Heart left ventricle (tissue), 16 donors: ENCODE data around the gene KRT81. TPM values are rescaled to one million over a fixed set of nuclear protein-coding genes. Genes with fewer than 3 reads are reported as not detected.

Experiments
- ATAC-seq, 4 donors: fragments of 200-7000 bp; cut with Tn5 transposase; one replicate each; pipeline ENCODE4 v1.9.1; 2020 to 2022; ENCODE audit warnings: moderate library complexity in 4 of 4, mild to moderate bottlenecking in 3 of 4, moderate number of reproducible peaks in 1 of 4
- DNase-seq, 5 donors: peaks; one replicate each; pipeline ENCODE4 v3.0.0-alpha.2; 2020
- H3K27ac ChIP-seq, 12 donors: fragments of 200-600 bp; sonication (generic) in 4 of 12; one replicate each; pipeline versions ENCODE4 v1.5.0 to v1.8.0; 2016 to 2022; ENCODE audit warnings: mild to moderate bottlenecking in 2 of 12
- H3K27me3 ChIP-seq, 9 donors: fragments of 200-600 bp; sonication (generic) in 2 of 9; one replicate each; pipeline versions ENCODE4 v1.5.1 to v1.8.0; 2016 to 2022; ENCODE audit warnings: mild to moderate bottlenecking in 3 of 9
- H3K36me3 ChIP-seq, 9 donors: fragments of 200-600 bp; sonication (generic) in 2 of 9; one replicate each; pipeline versions ENCODE4 v1.5.0 to v1.8.0; 2018 to 2022; ENCODE audit warnings: mild to moderate bottlenecking in 2 of 9
- H3K4me1 ChIP-seq, 12 donors: fragments of 200-600 bp; sonication (generic) in 4 of 12; one replicate each; pipeline versions ENCODE4 v1.5.0 to v1.8.0; 2016 to 2022; ENCODE audit warnings: mild to moderate bottlenecking in 3 of 12
- H3K4me3 ChIP-seq, 12 donors: fragments of 200-600 bp; sonication (generic) in 4 of 12; one replicate each; pipeline versions ENCODE4 v1.5.0 to v1.8.0; 2017 to 2022; ENCODE audit warnings: mild to moderate bottlenecking in 9 of 12, moderate library complexity in 4 of 12
- H3K9me3 ChIP-seq, 12 donors: fragments of 200-600 bp; sonication (generic) in 4 of 12; one replicate each; pipeline versions ENCODE4 v1.5.0 to v1.8.0; 2016 to 2022; ENCODE audit warnings: mild to moderate bottlenecking in 1 of 12
- POLR2A ChIP-seq, 2 donors: fragments of 450-650 bp; IDR thresholded peaks; one replicate each; pipeline ENCODE4 v1.6.1; 2017; ENCODE audit warnings: antibody characterized with exemption in 2 of 2, mild to moderate bottlenecking in 2 of 2, moderate library complexity in 2 of 2
- WGBS, 4 donors: extraction: QIAGEN DNeasy Blood & Tissue Kit in 2 of 4; methylation state at CpG; one replicate each; pipeline versions ENCODE4 v1.1.5 to v1.1.7; 2013 to 2018; 5-methylcytosine and 5-hydroxymethylcytosine counted together
- intact Hi-C, 10 donors: fragments of 100-400 bp; cut with DNase I; formaldehyde crosslinking; loops; one replicate each; pipeline versions ENCODE4 v1.11.1 to v1.14.2; 2022
- polyA plus RNA-seq, 2 donors: library from polyadenylated mRNA; stranded (reverse); fragments of 200-250 nt; gene quantifications; one replicate each; pipeline ENCODE4 v1.2.3, GENCODE V29; 2013
- total RNA-seq, 9 donors: library from RNA; depleted of rRNA in 2 of 9; stranded (reverse); fragments of >200 nt in 2 of 9; fragmentation: NEBNext Ultra II Directional in 3 of 9; extraction: Animal tissue kit (Norgen Biotek cat#: 25700) in 3 of 9; gene quantifications; one replicate each; pipeline versions ENCODE4 v1.1.0 to v1.2.4, GENCODE V29; 2016 to 2023
- TF ChIP-seq, protein P1 (sequence below), 12 donors: fragments of 200-600 bp; sonication (generic) in 4 of 12; IDR thresholded peaks; one replicate each; pipeline versions ENCODE4 v1.5.0 to v1.8.0; 2018 to 2022; ENCODE audit warnings: antibody characterized with exemption in 12 of 12, mild to moderate bottlenecking in 5 of 12
- donor health status: ischemic (EF 13 %, LVEDD 7.1; RV severe dilation, severe dysfunction).
- donor health status: healthy with polysubstance abuse.
- donor health status: DM: no; HTN: yes; CAD: no.
- donor health status: DM: no; HTN: no; CAD: no.
- donor health status: ischemic (EF 25% LVEDD 6.9; RV normal size, moderate dysfunction).
- donor health status: ischemic (EF 25% LVEDD 5.7; RV mildly dilated, moderate dysfunction).
- donor health status: healthy.
- donor health status: DM: yes; HTN: yes; CAD: no.
- donor health status: ischemic (EF 35%, LVEDD 5.7; RV mildly dilated, moderate dysfunction).
- donor health status: nonischemic (EF 11% LVEDD 7.7; RV severe dilation, severe dysfunction).
- donor health status: DM: yes; HTN: yes; CAD: no.
- donor health status: PGD.
- donor health status: ischemic (EF 29% LVEDD 5.4; RV normal size, mild dysfunction).
- donor health status: nonischemic (EF 23%, LVEDD 6.1; RV moderate dilation, normal function).

KRT81 gene
- total and polyA plus RNA-seq, 11 donors = not detected

DNA sequence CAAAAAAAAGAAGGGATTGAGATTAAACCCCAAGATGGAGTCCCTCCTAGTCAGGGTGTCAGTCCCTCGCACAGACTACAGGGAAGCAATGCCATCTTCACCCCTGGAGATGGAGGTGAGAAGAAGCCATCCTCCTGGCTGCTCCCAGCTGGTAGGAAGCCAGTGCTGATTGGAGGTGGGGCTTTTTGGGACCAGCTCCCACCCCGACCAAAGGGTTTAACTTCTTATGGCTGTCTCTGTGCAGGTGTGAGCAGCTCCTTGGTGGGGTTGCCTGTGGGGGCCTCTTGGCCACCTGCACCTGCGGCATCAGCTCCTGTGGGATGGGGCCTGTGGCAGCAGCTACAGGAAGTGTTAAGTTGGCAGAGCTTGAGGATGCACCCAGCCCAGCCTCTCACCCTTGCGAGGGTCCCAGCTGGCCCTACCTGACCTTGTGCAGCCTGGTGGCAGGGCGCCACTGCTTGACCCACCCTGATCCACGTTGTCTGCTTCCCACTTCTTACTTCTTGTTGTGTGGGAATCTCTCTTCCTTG is 20.7 kb downstream of the KRT81 start:
- H3K36me3 ChIP-seq = no peaks in the 10 kb centered on the region
- DNase-seq (no peak), ATAC-seq (no peak)
- peaks cover 0 to 38% (median 0%) of the 10 kb centered on the region in 9 donors for H3K27me3 ChIP-seq
- no peak overlapping the region for H3K27ac ChIP-seq
- no peaks in the 10 kb centered on the region for H3K4me1 ChIP-seq
- no peak overlapping the region for H3K4me3 ChIP-seq
- intact Hi-C loops = loop anchor here in 1 of 10 donors (10.0 kb wide), 1 partner anchor 46 kb away; no protein-coding TSS in a partner anchor
- WGBS, 4 donors = 77 to 85% (median 79%) methylated on average over 5 to 6 of the region's 6 CpGs
- no peaks in the 10 kb centered on the region for H3K9me3 ChIP-seq
- TF ChIP-seq, protein P1, sequence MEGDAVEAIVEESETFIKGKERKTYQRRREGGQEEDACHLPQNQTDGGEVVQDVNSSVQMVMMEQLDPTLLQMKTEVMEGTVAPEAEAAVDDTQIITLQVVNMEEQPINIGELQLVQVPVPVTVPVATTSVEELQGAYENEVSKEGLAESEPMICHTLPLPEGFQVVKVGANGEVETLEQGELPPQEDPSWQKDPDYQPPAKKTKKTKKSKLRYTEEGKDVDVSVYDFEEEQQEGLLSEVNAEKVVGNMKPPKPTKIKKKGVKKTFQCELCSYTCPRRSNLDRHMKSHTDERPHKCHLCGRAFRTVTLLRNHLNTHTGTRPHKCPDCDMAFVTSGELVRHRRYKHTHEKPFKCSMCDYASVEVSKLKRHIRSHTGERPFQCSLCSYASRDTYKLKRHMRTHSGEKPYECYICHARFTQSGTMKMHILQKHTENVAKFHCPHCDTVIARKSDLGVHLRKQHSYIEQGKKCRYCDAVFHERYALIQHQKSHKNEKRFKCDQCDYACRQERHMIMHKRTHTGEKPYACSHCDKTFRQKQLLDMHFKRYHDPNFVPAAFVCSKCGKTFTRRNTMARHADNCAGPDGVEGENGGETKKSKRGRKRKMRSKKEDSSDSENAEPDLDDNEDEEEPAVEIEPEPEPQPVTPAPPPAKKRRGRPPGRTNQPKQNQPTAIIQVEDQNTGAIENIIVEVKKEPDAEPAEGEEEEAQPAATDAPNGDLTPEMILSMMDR (IDR thresholded peaks at IDR 0.05) = no peak
- TF ChIP-seq POLR2A (IDR thresholded peaks at IDR 0.05) = no peak

DNA sequence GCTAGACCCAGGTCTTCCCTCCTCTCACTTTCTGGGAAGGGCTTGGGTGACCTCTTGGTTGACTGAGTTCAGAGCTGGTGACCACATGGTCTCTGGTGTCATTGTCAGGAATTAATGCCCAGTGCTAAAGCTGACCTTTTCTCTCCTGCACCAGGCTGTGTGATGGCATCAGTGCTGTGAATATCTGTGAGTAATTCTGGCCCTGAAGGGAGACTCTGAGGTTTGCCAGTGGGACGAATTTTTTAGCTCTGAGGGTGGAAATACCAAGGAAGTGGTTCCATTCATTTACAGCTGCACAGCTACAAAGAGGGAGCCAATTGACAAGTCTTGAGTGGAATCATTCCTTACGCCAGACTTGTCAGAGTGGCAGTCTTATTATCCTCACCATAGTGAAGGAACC is 23.1 kb downstream of the KRT81 start:
- Histone ChIP-seq H3K27me3 (peaks cover 0 to 29% (median 0%) of the 10 kb centered on the region in 9 donors), H3K4me1 (no peaks in the 10 kb centered on the region), H3K36me3 (no peaks in the 10 kb centered on the region), H3K4me3 (no peak overlapping the region), H3K9me3 (no peaks in the 10 kb centered on the region), H3K27ac (no peak overlapping the region)
- intact Hi-C loops = no loop called here
- no peak for TF ChIP-seq POLR2A (IDR thresholded peaks at IDR 0.05)
- TF ChIP-seq, protein P1 (IDR thresholded peaks at IDR 0.05) = no peak
- 46 to 72% (median 70%) methylated on average over 2 of the region's 2 CpGs for WGBS, 4 donors
- DNase-seq (no peak), ATAC-seq (no peak)

DNA sequence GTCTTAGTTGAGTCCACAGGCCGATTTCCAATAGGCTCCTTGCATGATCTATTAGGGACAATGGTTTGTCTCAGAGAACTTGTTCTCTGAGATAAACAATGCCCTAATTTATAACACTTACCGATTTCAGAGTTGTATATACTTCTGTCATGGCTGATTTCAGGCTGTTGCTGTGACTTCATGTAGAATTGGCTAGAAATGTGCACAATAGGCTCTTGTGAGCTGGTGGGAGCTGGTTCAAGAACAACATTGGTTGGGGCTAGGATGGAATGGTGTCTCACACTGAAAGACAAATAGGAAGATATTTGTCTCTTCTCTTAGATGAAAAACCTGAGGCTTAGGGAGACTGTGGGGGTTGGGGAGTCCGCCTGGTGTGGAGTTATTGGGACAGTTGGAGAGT is 23.6 kb downstream of the KRT81 start:
- ATAC-seq (no peak), DNase-seq (no peak)
- H3K27ac ChIP-seq = no peak overlapping the region
- TF ChIP-seq, protein P1 (IDR thresholded peaks at IDR 0.05) = no peak
- TF ChIP-seq POLR2A (IDR thresholded peaks at IDR 0.05) = no peak
- peaks cover 0 to 32% (median 4%) of the 10 kb centered on the region in 9 donors for H3K27me3 ChIP-seq
- 82 to 89% (median 86%) methylated on average over 3 of the region's 3 CpGs for WGBS, 4 donors
- H3K4me3 ChIP-seq = no peak overlapping the region
- intact Hi-C loops = no loop called here
- H3K36me3 ChIP-seq = no peaks in the 10 kb centered on the region
- H3K9me3 ChIP-seq = no peaks in the 10 kb centered on the region
- no peaks in the 10 kb centered on the region for H3K4me1 ChIP-seq

DNA sequence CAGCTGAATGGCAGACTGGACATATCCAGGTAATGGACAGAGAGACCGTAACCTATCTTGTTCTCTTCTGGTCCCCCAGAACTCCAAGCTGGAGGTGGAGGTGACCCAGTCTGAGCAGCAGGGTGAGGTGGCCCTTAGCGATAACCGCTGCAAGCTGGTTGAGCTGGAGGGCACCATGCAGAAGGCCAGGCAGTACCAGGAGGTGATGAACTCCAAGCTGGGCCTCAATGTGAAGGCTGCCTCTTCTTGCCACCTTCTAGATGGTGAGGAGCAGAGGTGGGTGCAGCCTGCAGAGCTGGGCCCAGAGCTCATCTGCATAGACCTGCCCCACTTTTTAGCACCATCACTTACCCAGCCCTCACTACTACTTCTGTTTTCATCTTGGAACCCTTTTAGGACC is 24.1 kb downstream of the KRT81 start:
- H3K27ac ChIP-seq = no peak overlapping the region
- ATAC-seq = no peak
- no peak for DNase-seq
- no peaks in the 10 kb centered on the region for H3K9me3 ChIP-seq
- intact Hi-C loops = no loop called here
- TF ChIP-seq, protein P1 (IDR thresholded peaks at IDR 0.05) = no peak
- TF ChIP-seq POLR2A (IDR thresholded peaks at IDR 0.05) = no peak
- H3K27me3 ChIP-seq = peaks cover 0 to 34% (median 3%) of the 10 kb centered on the region in 9 donors
- no peaks in the 10 kb centered on the region for H3K4me1 ChIP-seq
- WGBS, 4 donors = 94 to 100% (median 98%) methylated on average over 3 of the region's 3 CpGs
- H3K36me3 ChIP-seq = no peaks in the 10 kb centered on the region
- no peak overlapping the region for H3K4me3 ChIP-seq
